Measurements from ENCODE around the gene CA12.

The CA12 gene

GRCh38 chr15:63374686-63375520 lies 6.7 kb downstream of the CA12 start:
- peak; percentile 17 for DNase-seq

GRCh38 chr15:63373866-63374548 lies 7.6 kb downstream of the CA12 start:
- DNase-seq, result no peak

- no peak for DNase-seq
These were observed 8.3 kb downstream of the CA12 start for GRCh38 chr15:63373330-63373729.

GRCh38 chr15:63372753-63373152 lies 8.9 kb downstream of the CA12 start:
- no peak for DNase-seq

- DNase-seq, result no peak
These were observed 9.5 kb downstream of the CA12 start for GRCh38 chr15:63372018-63372705.

- DNase-seq, result no peak
These were observed 10.2 kb downstream of the CA12 start for GRCh38 chr15:63371297-63371918.

- DNase-seq, result no peak
These were observed 10.9 kb downstream of the CA12 start for GRCh38 chr15:63370764-63371163.

- DNase-seq, result no peak
These were observed 11.9 kb downstream of the CA12 start for GRCh38 chr15:63369781-63370180.

GRCh38 chr15:63369296-63369695 lies 12.3 kb downstream of the CA12 start:
- no peak for DNase-seq

GRCh38 chr15:63368503-63368902 lies 13.1 kb downstream of the CA12 start:
- no peak for DNase-seq

- DNase-seq, result no peak
These were observed 13.7 kb downstream of the CA12 start for GRCh38 chr15:63367900-63368299.

GRCh38 chr15:63367390-63367789 lies 14.3 kb downstream of the CA12 start:
- no peak for DNase-seq

- no peak for DNase-seq
These were observed 15.2 kb downstream of the CA12 start for GRCh38 chr15:63366451-63366850.

GRCh38 chr15:63365273-63365680 lies 16.4 kb downstream of the CA12 start:
- DNase-seq, result no peak

- no peak for DNase-seq
These were observed 17.0 kb downstream of the CA12 start for GRCh38 chr15:63364399-63365272.

GRCh38 chr15:63363292-63363691 lies 18.4 kb downstream of the CA12 start:
- DNase-seq, result no peak

- DNase-seq, result no peak
These were observed 18.8 kb downstream of the CA12 start for GRCh38 chr15:63362885-63363284.

GRCh38 chr15:63362196-63362595 lies 19.4 kb downstream of the CA12 start:
- no peak for DNase-seq

- DNase-seq, result no peak
These were observed 21.5 kb downstream of the CA12 start for GRCh38 chr15:63360170-63360569.

- DNase-seq, result no peak
These were observed 23.2 kb downstream of the CA12 start for GRCh38 chr15:63358241-63359029.

GRCh38 chr15:63357731-63358130 lies 23.9 kb downstream of the CA12 start:
- DNase-seq, result no peak

Data from NCI-H1694 treated with DMSO at 0.1 percent for 48 hours (cell line).